Gastroesophageal sphincter (tissue), 3 donors: ENCODE measurements around the gene SPATA9.

ENCODE experiments used
- EP300 ChIP-seq: sonication (generic); formaldehyde crosslinking; IDR thresholded peaks from one replicate; pipeline ENCODE4 v1.6.1; 2017; ENCODE audit warnings: antibody characterized with exemption, mild to moderate bottlenecking
- POLR2A ChIP-seq, 2 donors: fragments of 450-650 bp; IDR thresholded peaks; one replicate each; pipeline ENCODE4 v1.6.1; 2017; ENCODE audit warnings: antibody characterized with exemption in 2 of 2, mild to moderate bottlenecking in 2 of 2, moderate library complexity in 1 of 2
- POLR2AphosphoS5 ChIP-seq: sonication (generic); formaldehyde crosslinking; IDR thresholded peaks from one replicate; pipeline ENCODE4 v1.6.1; 2017; ENCODE audit warnings: antibody characterized with exemption
- TF ChIP-seq, protein P1 (sequence below), 4 experiments: fragments of 200-600 bp in 2 of 4; fragments of 450-650 bp in 2 of 4; sonication (generic) in 1 of 4; IDR thresholded peaks; one replicate each; pipeline ENCODE4 v1.5.1; 2017 to 2019; ENCODE audit warnings: antibody characterized with exemption in 4 of 4, mild to moderate bottlenecking in 2 of 4, moderate library complexity in 2 of 4

GRCh38 chr5:95628933-95629332 is 53.9 kb downstream of the SPATA9 start:
- no peak for TF ChIP-seq EP300
- TF ChIP-seq, protein P1, sequence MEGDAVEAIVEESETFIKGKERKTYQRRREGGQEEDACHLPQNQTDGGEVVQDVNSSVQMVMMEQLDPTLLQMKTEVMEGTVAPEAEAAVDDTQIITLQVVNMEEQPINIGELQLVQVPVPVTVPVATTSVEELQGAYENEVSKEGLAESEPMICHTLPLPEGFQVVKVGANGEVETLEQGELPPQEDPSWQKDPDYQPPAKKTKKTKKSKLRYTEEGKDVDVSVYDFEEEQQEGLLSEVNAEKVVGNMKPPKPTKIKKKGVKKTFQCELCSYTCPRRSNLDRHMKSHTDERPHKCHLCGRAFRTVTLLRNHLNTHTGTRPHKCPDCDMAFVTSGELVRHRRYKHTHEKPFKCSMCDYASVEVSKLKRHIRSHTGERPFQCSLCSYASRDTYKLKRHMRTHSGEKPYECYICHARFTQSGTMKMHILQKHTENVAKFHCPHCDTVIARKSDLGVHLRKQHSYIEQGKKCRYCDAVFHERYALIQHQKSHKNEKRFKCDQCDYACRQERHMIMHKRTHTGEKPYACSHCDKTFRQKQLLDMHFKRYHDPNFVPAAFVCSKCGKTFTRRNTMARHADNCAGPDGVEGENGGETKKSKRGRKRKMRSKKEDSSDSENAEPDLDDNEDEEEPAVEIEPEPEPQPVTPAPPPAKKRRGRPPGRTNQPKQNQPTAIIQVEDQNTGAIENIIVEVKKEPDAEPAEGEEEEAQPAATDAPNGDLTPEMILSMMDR (IDR thresholded peaks at IDR 0.05) = no peak
- no peak for TF ChIP-seq POLR2A (IDR thresholded peaks at IDR 0.05)
- no peak for TF ChIP-seq POLR2AphosphoS5
